Right lung (tissue), 5 donors: ENCODE results near the gene PDE4B. TPM values are rescaled to one million over a fixed set of nuclear protein-coding genes. Genes with fewer than 3 reads are reported as not detected.

Source experiments
- DNase-seq, 2 donors: peaks; one replicate each; pipeline ENCODE4 v3.0.0-alpha.2; 2013
- polyA plus RNA-seq, 5 donors: library from polyadenylated mRNA; unstranded; fragments of 120-200 nt; gene quantifications; one replicate each; pipeline versions ENCODE4 v1.2.1 to v1.2.3, GENCODE V29; 2013; ENCODE audit warnings: inconsistent platforms in 1 of 5, low replicate concordance in 1 of 5; ENCODE audit not compliant: insufficient read length in 5 of 5, insufficient read depth in 1 of 5

Gene PDE4B
- polyA plus RNA-seq, 5 donors: 15.4 to 45.9 (median 20.2) TPM

DNA sequence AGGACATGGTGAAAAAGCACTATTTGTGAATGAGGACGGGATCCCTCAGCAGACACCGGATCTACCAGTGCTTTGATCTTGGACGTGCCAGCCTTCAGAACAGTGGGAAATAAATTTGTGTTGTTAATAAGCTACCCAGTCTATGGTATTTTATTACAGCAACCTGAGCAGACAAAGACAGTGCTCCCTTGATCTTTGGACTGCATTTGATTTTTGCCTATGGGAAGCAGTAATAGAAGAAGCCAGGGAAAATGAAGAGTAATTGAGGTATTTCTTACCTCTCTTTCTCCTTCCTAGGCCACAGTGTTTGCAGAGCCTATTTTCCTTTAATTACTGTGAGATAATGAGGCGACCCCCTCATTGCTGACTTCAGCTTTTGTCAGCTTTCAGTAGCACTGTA, 87.9 kb downstream of the PDE4B start:
- DNase-seq: no peak

DNA sequence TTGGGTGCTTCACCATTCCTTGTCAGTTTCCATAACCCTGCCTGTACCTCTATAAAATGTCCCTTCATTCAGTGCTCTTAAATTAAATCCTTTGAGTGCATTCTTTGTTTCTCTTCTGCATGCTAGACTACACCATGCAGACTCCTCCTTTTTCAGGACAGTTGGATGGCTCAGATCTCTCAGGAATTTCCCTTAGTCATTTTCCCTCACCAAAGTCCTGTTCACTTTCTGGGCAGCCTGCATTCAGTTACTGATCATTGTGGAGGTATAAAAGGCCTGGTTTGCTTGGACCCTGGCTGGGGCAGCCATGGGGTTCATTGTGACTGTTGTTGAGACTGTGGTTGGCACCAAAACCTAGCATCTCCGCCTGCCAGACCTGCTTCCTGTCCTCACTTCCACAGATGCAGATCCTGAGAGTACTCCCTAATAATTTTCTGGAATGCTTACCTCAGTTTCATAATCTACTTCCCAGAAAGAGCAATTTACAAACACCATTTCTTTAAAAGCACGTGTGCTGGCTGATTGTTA, 88.4 kb downstream of the PDE4B start:
- no peak for DNase-seq

DNA sequence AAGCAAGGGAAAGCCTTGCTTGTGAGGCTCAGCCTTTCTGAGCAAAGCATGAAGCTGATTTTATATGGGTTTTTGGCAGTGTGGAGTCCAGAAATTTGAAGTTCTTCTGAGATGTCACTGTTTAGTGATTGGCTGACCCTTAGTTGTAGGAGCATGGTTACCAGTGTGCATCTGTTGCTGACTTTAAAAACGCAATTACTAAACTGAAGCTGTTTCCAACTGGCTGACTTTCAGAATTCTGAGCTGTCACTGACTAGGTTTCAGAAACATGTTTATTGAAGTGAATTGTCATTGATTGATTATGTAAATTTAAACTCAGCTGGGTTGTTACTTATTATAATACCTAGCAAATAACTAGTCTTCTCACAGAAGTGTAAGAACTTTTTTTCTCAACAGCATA, 89.4 kb downstream of the PDE4B start:
- DNase-seq: no peak

DNA sequence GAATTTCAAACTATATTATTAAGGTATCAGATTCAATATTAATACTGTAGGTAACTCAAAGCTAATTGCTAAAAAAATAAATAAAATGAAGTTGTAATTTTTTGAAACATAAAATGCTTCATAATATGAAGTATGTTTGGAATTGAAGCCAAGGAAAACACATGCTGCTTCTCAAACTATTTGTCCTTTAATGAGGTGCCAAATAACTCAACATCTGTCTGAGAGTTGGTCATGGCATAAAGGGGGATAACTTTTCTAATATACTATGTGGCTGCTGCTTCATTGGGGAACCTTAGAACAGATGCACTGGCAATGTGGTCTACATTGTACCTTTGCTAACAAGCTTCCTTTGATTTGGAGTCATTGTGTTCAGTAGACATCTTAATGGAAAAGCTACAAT, 96.7 kb downstream of the PDE4B start:
- DNase-seq: no peak

DNA sequence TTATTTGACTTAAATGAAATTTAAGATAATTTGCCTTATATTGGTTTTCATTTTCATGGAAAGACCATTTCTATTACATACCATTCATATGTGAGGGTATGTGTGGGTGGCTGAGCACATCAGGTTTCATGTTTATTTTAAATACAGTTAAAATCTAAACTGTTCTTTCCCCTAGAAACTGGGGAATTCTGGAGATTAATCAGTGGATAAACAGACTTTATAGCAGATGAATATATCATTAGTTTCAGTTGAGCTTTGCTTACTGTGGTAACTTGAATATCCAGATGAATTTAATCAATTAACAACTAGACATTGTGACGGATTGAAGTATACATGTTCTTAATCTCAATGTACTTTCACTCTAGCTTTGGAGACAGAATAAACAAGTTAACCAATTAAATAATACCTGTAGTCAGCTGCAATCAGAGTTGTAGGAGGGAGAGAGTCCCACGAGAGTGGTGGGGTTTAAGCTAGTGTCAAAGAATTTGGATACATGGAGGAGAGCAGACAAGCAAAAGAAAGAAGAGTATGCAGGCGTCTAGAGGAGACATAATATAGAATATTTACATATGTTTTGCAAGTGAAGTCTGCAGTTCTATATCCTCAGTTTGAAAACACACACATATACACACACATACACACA, 97.6 kb downstream of the PDE4B start:
- DNase-seq: no peak

DNA sequence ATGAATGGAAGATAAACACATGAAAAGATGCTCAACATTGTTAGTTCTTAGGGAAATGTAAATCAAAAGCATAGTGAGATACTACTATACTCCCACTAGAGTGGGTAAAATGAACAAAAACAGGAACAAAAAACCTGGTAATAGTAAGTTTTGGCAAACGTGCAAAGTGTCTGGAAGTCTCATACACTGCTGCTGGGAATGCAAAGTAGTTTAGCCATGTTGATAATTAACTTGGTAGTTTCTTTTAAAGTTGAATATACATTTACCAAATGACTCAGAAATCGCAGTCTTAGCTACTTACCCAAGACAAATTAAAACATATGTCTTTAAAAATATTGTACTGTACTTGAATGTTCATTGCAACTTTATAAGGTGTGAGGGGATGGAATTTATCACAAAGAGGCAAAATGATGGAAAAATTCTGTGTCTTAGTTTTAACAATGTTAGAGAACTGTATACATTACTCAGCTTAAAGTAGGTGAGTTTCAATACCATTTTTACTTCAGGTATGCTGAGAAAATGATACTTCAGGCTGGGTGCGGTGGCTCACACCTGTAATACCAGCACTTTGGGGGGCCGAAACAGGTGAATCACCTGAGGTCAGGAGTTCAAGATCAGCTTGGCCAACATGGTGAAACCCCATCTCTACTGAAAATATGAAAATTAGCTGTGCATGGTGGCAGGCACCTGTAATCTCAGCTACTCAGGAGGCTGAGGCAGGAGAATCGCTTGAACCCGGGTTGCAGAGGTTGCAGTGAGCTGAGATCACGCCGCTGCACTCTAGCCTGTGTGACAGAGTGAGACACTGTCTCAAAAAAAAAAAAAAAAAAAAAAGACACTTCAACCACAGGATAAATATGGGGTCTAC, 102.3 kb downstream of the PDE4B start:
- no peak for DNase-seq

DNA sequence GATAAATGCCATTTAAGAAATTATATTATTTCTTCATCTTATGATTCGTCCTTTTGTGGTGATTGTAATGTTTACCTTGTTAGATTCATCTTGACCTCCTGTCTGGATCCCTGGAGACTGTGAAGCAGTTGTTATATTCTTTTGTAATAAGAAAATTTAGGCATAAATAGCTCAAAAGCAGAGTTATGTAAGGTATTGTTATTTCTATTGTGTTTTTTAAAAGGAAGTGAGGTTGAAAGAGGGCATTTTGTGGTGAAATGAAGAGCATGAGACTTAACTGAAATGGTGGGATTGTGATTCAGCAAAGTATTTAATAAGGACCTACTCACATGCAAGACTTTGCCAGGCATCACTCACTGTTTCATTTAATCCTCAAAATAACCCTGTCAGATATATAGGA, 104.0 kb downstream of the PDE4B start:
- DNase-seq: no peak

DNA sequence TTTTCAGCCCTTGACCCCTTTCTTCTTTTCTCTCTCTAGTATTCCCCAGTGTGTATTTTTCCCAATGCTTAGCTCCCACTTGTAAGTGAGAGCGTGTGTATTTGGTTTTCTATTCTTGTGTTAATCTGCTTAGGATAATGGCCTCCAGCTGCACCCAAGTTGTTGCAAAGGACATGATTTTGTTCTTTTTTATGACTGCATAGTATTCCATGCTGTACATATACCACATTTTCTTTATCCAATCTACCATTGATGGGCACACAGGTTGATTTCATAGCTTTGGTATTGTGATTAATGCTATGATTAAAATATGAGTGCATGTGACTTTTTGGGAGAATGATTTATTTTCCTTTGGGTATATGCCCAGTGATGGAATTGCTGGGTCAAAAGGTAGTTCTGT, 104.8 kb downstream of the PDE4B start:
- DNase-seq: no peak

DNA sequence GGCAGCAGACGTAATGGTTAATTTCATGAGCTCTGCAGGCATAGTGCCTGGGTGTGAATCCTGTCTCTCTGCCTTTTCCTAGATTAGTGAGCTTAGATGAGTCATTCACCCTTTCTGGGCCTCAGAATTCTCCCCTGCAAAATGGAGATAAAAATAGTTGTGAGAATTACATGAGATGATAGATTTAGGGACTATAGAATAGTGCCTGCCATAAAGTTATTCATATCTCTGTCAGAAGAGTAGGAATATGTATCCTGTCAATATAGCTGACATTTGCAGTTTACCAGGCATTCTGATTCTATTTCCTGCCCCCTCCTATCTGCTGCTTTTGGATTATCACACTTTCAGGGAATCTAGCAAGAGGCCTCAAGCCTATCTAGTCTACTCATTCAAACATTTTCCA, 112.0 kb downstream of the PDE4B start:
- DNase-seq: no peak

DNA sequence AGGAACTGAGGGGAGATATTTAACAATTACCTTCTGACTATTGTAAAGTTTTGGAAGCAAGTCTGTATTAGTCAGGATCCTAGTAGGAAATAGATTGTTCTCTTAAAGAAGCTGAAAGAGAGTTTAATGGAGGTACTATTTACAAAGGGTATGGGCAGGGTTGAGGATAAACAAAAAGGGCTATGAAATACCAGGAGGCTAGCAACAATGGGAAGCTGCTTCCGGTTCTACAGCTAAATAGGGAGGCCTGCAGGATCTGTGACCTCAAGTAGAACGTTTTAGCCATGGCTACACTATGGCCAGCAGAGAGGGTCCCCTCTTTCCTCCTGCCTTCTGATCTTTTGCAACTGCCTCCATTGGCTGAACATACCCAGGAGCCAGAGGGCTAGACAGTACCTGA, 117.7 kb downstream of the PDE4B start:
- DNase-seq: no peak

DNA sequence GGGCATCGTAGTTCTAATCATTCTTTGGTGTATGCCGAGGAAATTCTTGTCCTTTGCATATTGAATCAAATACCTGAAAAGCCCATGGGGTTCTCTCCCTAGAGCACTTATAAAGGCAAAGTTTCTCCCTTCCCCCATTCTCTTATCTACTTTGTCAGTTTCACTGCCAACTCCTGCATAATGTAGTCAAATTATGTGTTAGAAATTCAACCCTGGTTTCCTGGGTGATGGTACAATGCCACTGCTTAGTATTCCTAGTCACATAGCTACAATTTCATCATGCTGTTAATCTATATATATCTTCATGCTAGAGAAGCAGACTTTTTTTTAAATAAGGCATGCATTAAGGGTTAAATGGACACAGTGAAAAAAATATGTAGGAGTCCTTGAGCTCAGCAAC, 119.0 kb downstream of the PDE4B start:
- no peak for DNase-seq

DNA sequence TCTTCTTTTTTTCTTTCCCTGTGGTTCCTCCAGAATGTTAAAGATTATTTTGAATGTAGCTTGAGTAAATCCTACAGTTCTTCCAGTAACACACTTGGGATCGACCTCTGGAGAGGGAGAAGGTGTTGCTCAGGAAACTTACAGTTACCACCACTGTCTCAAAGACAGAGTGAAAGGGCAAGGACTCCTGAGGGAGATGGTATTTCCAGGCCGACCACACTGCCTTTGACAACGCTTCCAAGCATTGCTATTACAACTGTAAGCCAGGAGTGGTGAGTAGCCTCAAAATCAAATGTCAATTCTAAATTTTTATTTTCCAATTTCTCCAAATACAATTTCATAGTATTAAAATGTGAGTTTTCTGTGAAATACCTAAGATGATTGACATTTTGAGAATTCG, 125.9 kb downstream of the PDE4B start:
- no peak for DNase-seq

DNA sequence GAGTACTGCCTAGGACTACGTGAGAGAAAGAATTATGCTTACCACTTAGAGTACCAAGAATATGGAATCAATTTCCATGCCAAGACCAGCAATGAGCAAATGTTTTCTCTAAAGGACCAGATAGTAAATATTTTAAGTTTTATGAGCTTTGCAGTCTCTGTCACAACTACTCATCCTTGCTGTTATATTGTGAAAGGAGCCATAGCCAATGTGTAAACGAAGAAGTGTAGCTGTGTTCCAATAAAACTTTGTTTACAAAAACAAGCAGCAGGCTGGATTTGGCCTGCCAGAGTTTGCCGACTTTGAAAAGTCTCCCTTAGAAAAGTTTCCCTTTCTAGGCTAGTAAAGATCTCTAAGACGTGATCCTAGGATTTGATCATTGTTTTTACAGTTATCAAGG, 128.8 kb downstream of the PDE4B start:
- DNase-seq: no peak

DNA sequence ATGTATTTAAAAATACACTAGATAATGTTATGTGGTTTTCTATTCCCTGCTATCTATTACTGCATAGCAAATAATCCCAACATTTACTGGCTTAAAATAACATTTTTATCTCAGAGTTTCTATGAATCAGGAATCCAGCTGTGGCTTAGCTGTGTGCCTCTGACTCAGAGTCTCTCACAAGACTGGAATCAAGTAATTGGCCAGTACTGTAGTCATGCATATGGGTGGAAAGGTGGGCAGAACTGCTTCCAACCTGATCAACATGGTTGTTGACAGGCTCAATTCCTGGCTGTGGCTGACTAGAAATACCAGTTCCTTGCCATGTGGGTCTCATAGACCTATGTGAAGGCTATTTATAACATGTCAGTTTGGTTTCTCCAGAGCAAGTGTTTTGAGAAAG, 131.8 kb downstream of the PDE4B start:
- DNase-seq: no peak

DNA sequence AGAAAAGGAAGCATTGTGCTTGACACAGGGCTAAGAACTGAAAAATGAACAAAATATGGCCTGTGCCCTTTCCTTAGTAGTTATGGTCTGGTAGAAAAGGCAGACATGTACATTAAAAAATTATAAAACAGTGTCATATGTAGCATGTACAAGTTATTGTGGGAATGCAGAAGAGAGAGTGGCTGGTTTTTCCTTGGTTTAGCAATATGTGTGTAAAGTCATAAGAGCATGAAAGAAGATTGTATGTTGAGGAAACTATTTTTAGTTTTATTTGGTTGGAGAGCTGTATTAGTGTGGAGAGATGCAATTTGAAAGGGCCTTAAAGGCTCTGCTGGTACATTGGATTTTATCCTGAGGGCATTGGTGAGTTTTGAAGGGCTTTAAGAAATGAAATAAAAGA, 145.8 kb downstream of the PDE4B start:
- no peak for DNase-seq

DNA sequence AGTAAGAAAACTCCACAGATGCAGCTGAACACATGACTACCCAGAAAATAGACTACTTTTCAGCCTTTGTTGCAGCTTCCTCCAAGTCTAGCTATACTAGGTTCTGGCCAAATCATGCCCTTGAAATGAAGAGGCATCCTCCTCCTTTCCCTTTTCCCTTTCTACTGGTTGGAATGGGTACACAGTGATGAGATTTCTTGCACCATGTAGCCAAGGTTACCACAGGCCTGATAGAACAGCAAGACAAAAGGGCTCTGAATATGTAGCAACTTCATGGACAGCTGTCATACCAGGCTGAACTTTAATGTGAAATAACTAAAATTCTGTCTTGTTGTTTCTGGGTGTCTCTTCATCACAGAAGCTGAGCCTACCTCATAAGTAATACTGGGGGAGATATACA, 146.5 kb downstream of the PDE4B start:
- DNase-seq: no peak

DNA sequence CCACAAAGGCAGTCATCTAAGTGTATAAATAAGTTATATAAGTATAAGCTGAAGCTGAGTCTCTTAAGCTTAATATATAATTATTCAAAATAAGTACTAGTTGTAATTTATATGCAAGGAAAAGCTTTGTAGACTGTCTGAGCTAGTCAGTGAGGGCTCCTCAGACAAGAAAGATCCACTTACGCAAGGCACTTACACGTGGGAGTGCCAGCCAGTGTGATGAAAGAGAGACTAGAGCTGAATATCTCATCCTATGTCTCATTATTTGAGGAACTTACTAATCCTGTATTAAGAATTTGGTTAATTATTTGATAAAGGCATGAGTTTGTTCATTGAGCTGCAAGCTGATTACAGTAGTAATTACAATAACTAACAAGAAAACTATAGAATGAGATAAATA, 146.9 kb downstream of the PDE4B start:
- no peak for DNase-seq

DNA sequence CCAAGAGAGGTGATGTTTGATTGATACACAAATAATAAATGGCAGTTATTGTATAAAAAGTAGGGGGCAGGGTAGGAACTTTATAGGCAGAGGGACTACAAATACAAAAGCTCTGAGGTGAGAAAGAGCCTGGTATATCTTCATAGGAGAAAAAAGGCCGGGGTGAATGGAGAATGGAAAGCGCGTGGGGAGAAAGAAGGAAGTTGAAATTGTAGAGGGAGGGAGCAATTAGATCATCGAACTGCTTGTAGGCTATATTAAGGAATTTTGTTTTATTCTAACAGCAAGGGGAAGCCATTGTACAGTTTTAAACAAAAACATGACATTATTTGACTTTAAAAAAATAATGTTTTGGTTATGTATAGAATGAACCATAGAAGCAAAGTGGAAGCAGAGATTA, 147.4 kb downstream of the PDE4B start:
- DNase-seq: no peak

DNA sequence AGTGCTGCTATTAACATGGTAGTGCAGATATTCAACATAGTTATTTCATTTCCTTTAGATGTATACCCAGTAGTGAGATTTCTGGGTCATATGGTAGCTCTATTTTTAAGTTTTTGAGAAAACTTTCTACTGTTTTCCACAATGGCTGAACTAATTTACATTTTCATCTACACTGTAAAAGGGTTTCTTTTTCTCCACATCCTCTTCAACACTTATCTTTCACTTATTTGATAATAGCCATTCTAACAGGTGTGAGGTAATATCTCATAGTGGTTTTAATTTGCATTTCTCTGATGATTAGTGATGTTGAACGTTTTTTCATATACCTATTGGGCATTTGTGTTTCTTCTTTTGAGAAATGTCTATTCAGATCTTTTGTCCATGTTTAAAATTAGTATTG, 149.8 kb downstream of the PDE4B start:
- DNase-seq: no peak

DNA sequence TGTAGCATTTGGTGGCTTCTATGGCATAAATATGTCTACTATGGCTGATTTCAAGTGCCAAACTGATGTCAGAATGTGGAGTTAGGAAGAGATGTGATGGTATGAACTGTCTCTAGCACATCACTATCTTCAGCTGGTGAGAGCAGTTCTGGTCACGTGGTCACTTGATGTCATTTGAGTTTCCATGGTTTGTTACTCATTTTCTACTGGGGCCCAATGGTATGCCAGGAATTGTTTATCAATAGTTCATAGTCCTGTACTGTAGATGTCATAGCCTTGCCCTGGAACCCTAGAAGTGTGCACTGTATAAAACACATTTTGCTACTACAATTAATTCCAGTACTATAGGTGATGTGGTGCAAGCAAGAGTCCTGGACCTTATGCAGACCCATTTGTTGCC, 153.7 kb downstream of the PDE4B start:
- DNase-seq: no peak

DNA sequence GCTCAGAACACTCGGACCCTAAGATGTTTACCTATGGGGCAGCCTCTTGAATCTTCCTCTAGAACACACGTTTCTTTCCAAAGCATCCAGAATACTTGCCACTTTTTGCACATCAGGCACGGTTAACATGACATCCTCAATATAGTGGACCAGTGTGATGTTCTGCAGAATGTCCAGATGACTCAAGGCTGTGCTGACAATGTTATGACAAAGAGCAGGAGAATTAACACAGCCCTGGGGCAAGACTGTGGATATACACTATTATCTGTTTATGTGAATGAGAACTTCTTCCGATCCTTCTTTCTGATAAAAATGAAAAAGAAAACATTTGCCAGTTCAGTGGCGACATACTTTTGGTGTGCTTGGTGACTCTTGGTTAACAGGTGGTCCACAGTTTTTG, 154.3 kb downstream of the PDE4B start:
- no peak for DNase-seq

DNA sequence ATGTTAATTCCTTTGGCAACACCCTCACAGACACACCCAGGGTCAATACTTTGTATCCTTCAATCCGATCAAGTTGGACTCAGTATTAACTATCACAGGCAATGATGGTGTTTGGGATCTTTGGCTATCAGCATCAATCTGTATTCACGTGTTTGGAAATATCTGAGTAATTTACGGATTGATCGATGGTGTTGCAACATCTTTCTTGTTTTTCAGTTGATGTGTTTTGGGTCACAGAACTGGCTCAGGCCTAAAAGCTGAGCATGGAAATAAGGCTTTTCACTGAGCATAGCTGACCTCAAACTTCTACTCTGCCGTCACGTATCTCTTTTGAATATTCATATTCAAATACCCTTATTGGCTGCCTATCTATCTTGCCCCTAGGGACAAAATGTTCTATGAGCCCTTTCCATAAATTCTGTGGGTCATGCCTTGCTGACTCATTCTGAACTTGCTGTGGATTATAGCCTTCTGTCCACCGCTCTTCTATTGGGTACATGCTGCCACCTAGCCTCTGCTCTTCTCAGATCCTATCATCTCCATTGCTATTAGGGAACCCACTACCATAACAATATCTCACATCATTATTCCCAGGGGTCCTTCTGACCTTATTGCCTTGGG, 156.0 kb downstream of the PDE4B start:
- DNase-seq: no peak

DNA sequence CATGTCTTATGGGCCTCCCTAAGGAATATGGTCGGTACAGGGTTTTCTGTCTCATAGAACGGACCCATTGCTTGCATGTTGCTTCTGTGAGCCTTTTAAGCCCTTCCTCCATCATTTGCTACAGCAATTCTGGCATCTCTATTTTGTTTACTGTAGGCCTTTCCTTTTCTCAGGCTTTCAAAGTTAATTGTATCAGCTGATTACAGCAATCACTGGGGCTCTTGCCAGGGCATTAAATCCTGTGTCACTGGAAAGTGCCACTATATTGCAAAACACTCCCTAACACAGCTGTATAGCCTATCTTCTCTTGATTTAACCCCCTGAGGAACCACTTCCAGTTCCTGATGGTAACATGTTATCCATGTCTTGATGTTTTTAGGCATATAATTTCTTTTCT, 156.5 kb downstream of the PDE4B start:
- peak; percentile 78 to 85 for DNase-seq
